Measurements from ENCODE around the gene PIGR. TPM values are rescaled to one million over a fixed set of nuclear protein-coding genes. Genes with fewer than 3 reads are reported as not detected.

The PIGR gene
- total and polyA plus RNA-seq, 2 of the 4 experiments (the other 2 are of a cell fraction), result not detected

- ChIA-PET POLR2A (ENCODE audit: unreplicated experiment) (interaction anchor here (0.7 kb wide), 1 partner anchor 27 kb away, joined by 14 read pairs; no protein-coding TSS in a partner anchor), CTCF (interaction anchor here (0.6 kb wide), 1 partner anchor 17 kb away, joined by 3 read pairs; no protein-coding TSS in a partner anchor)
- Histone ChIP-seq H3K9me1 (ENCODE audit: insufficient read depth, low read length) (peaks cover 39% of the 10 kb centered on the region), H4K91ac (ENCODE audit: insufficient read depth, low read depth, low read length) (no peak overlapping the region), H3K27me3 (ENCODE audit: control insufficient read depth, insufficient read depth, low read length) (no peaks in the 10 kb centered on the region), H3K4me2 (ENCODE audit: low read depth, low read length) (peak overlapping the region; percentile 26), H3K27ac (ENCODE audit: insufficient read depth, low read length) (peak overlapping the region; percentile 22; the same call in 1 of the 2 replicates), H4K8ac (ENCODE audit: low read depth in 2 of 2, low read length in 2 of 2) (peak overlapping the region in 1 of 2 experiments; percentile 48; a peak in 1 of 4 replicates), H3K4me3 (ENCODE audit: insufficient read depth, low read depth, low read length) (no peak overlapping the region), H2AFZ (replicated peaks; ENCODE audit: low read length, poor library complexity) (no peak overlapping the region), H3K14ac (replicated peaks; ENCODE audit: low read depth, low read length) (peak overlapping the region; percentile 74), H3K56ac (ENCODE audit: extremely low read depth, insufficient read depth, low read length) (no peak overlapping the region), H3K4me1 (ENCODE audit: control insufficient read depth, insufficient read depth, low read length) (peaks cover 36% of the 10 kb centered on the region), H2BK20ac (ENCODE audit: low read depth, low read length) (peak overlapping the region; percentile 91; the same call in 1 of the 2 replicates), H3K36me3 (ENCODE audit: control insufficient read depth, insufficient read depth, low read length) (no peaks in the 10 kb centered on the region), H3K4ac (ENCODE audit: low read depth, low read length) (peak overlapping the region; percentile 85), H2BK15ac (ENCODE audit: low read depth, low read length) (peak overlapping the region; percentile 73; the same call in 2 of the 3 replicates), H3K9ac (ENCODE audit: low read depth, low read length) (no peak overlapping the region), H2BK5ac (ENCODE audit: low read depth, low read length, poor library complexity, severe bottlenecking) (peak overlapping the region; percentile 59), H4K20me1 (ENCODE audit: insufficient read depth, low read length) (no peaks in the 10 kb centered on the region), H2BK120ac (ENCODE audit: low read depth, low read length) (peak overlapping the region; percentile 65), H2AK9ac (replicated peaks; ENCODE audit: low read depth, low read length, poor library complexity) (no peak overlapping the region), H3K79me1 (ENCODE audit: low read depth in 1 of 2, low read length in 2 of 2) (peaks cover 0 to 13% of the 10 kb centered on the region in 2 experiments; a peak in 1 of 4 replicates), H3K18ac (ENCODE audit: low read depth, low read length) (peak overlapping the region; percentile 66), H3K23ac (ENCODE audit: low read depth, low read length) (0 out of 2 replicates have a peak overlapping the region, but pooled peaks have one; percentile 27), H4K5ac (ENCODE audit: low read depth, low read length) (peak overlapping the region; percentile 46; the same call in 1 of the 2 replicates), H2AK5ac (ENCODE audit: low read depth, low read length) (peak overlapping the region; percentile 20; the same call in 1 of the 2 replicates), H3K9me3 (ENCODE audit: control insufficient read depth, insufficient read depth, low read length) (no peaks in the 10 kb centered on the region)
- in situ Hi-C loops (cut with MboI; ENCODE audit: low sequenced_read_pairs), result no loop called here
- ATAC-seq (ENCODE audit: low read depth), result peak; percentile 50
- intact Hi-C loops (cut with micrococcal nuclease), result no loop called here
- no TSS peak for BruUV-seq (replicated peaks)
- dilution Hi-C loops (cut with HindIII; ENCODE audit: low sequenced_read_pairs, unreplicated experiment), result no loop called here
- WGBS, 2 experiments (ENCODE audit: extremely low coverage in 2 of 2, insufficient read length in 1 of 2), result 0% methylated on average over 1 of the region's 3 CpGs; no CpG with 5 or more reads in 1 of the 2 experiments
- peak; percentile 84 for DNase-seq
- TF ChIP-seq BHLHE40 (IDR thresholded peaks at IDR 0.05; ENCODE audit: low read depth, low read length) (peak; percentile 21; the same call in 1 of the 2 replicates), RFX5 (IDR thresholded peaks at IDR 0.05; ENCODE audit: low read depth, low read length) (no peak), CEBPB (IDR thresholded peaks at IDR 0.05; ENCODE audit: low read depth, low read length) (peak; percentile 98), MAZ (IDR thresholded peaks at IDR 0.05; ENCODE audit: borderline replicate concordance, low read depth, low read length) (no peak), NFE2L2 (IDR thresholded peaks at IDR 0.05; ENCODE audit: low read depth, low read length) (no peak), RCOR1 (IDR thresholded peaks at IDR 0.05; ENCODE audit: insufficient replicate concordance, low read length) (no peak), SMC3 (IDR thresholded peaks at IDR 0.05; ENCODE audit: low read depth, low read length) (no peak), CHD1 (IDR thresholded peaks at IDR 0.05; ENCODE audit: low read depth, low read length) (no peak), USF2 (IDR thresholded peaks at IDR 0.05; ENCODE audit: low read depth, low read length) (no peak), MXI1 (IDR thresholded peaks at IDR 0.05; ENCODE audit: borderline replicate concordance, low read depth, low read length) (no peak), RAD21 (IDR thresholded peaks at IDR 0.05; ENCODE audit: low read length) (no peak), MAFK (IDR thresholded peaks at IDR 0.05; ENCODE audit: low read depth, low read length) (no peak)
- TF ChIP-seq, protein P1, sequence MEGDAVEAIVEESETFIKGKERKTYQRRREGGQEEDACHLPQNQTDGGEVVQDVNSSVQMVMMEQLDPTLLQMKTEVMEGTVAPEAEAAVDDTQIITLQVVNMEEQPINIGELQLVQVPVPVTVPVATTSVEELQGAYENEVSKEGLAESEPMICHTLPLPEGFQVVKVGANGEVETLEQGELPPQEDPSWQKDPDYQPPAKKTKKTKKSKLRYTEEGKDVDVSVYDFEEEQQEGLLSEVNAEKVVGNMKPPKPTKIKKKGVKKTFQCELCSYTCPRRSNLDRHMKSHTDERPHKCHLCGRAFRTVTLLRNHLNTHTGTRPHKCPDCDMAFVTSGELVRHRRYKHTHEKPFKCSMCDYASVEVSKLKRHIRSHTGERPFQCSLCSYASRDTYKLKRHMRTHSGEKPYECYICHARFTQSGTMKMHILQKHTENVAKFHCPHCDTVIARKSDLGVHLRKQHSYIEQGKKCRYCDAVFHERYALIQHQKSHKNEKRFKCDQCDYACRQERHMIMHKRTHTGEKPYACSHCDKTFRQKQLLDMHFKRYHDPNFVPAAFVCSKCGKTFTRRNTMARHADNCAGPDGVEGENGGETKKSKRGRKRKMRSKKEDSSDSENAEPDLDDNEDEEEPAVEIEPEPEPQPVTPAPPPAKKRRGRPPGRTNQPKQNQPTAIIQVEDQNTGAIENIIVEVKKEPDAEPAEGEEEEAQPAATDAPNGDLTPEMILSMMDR (conservative IDR thresholded peaks at IDR 0.05; ENCODE audit: low read depth, low read length), result no peak
- TF ChIP-seq, protein P2, sequence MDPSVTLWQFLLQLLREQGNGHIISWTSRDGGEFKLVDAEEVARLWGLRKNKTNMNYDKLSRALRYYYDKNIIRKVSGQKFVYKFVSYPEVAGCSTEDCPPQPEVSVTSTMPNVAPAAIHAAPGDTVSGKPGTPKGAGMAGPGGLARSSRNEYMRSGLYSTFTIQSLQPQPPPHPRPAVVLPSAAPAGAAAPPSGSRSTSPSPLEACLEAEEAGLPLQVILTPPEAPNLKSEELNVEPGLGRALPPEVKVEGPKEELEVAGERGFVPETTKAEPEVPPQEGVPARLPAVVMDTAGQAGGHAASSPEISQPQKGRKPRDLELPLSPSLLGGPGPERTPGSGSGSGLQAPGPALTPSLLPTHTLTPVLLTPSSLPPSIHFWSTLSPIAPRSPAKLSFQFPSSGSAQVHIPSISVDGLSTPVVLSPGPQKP (IDR thresholded peaks at IDR 0.05; ENCODE audit: borderline replicate concordance, low read depth, low read length), result no peak
These were observed 53.8 kb downstream of the PIGR start for GRCh38 chr1:206892351-206892984.

Data from IMR-90 (cell line).